HepG2 (cell line): ENCODE measurements around the gene FANK1. TPM values are rescaled to one million over a fixed set of nuclear protein-coding genes. Genes with fewer than 3 reads are reported as not detected.
"Not testable (repeated sequence)": the region's sequence is repeated elsewhere in the genome, so short reads cannot be mapped to it uniquely, and the experiment has no call there.

Experiments used
- ATAC-seq: fragments of 200-7000 bp; cut with Tn5 transposase; 3 replicates; pipeline ENCODE4 v1.9.1; 2020; ENCODE audit warnings: mild to moderate bottlenecking, moderate library complexity
- BruUV-seq: library from RNA; stranded (reverse); fragments of 400-500 nt; replicated peaks from 2 replicates; lab custom pipeline; 2021; lab: Mats Ljungman, UMichigan
- CTCF ChIA-PET: fragments of 300-600 bp; formaldehyde crosslinking; extraction: SDS; loops from one replicate; lab custom pipeline; 2021; ENCODE audit warnings: low total read pairs, inconsistent platforms, low intra/inter-chr PET ratio; lab: Yijun Ruan, JAX
- POLR2A ChIA-PET: fragments of 350-600 bp; sonication (Branson Sonifier 250); formaldehyde crosslinking; loops from one replicate; lab custom pipeline; 2020; ENCODE audit warnings: antibody characterized with exemption, inconsistent platforms; lab: Yijun Ruan, JAX
- DNase-seq: peaks from one replicate; pipeline ENCODE4 v3.0.0-alpha.2; 2015; ENCODE audit warnings: low spot score
- FAIRE-seq: peaks from 3 replicates; lab custom pipeline; 2011; peaks lifted over from hg19 to GRCh38; lab: Jason Lieb, UNC
- H2AFZ ChIP-seq: one replicate; pipeline ENCODE4 v1.6.1; 2011; ENCODE audit warnings: low read length, inconsistent platforms
- H3K27ac ChIP-seq: fragments of 300-600 bp; 3 replicates; pipeline ENCODE4 v1.8.0; 2011; ENCODE audit warnings: mixed run types, mild to moderate bottlenecking, mixed read lengths, low read length, inconsistent platforms; ENCODE audit not compliant: insufficient read depth; ENCODE audit errors: extremely low read length
- H3K27me3 ChIP-seq, 2 experiments: fragments of 200-600 bp in 1 of 2; 2 replicates in 1 of 2; 3 replicates in 1 of 2; pipeline versions ENCODE4 v1.6.0 to v1.8.0; 2011; ENCODE audit warnings: low read length in 2 of 2, mild to moderate bottlenecking in 2 of 2, moderate library complexity in 2 of 2, inconsistent platforms in 1 of 2; ENCODE audit not compliant: insufficient read depth in 2 of 2, control insufficient read depth in 1 of 2
- H3K36me3 ChIP-seq, 2 experiments: fragments of 200-600 bp in 1 of 2; replicated peaks in 1 of 2; 2 replicates in 1 of 2; 3 replicates in 1 of 2; pipeline versions ENCODE4 v1.5.1 to v1.8.0; 2011; ENCODE audit warnings: low read length in 2 of 2, inconsistent platforms in 1 of 2; ENCODE audit not compliant: insufficient read depth in 2 of 2, control insufficient read depth in 1 of 2
- H3K4me1 ChIP-seq: 2 replicates; pipeline ENCODE4 v1.5.1; 2012; ENCODE audit warnings: low read length, inconsistent platforms; ENCODE audit not compliant: insufficient read depth
- H3K4me2 ChIP-seq: 2 replicates; pipeline ENCODE4 v1.6.0; 2011; ENCODE audit warnings: low read depth, low read length, inconsistent platforms
- H3K4me3 ChIP-seq, 3 experiments: fragments of 200-600 bp in 1 of 3; sonication (generic), shearing (Covaris generic) in 1 of 3; replicated peaks in 1 of 3; 2 replicates each; pipeline ENCODE4 v1.5.1; 2011 to 2016; ENCODE audit warnings: low read length in 3 of 3, inconsistent platforms in 2 of 3, low read depth in 2 of 3, mild to moderate bottlenecking in 2 of 3, control low read depth in 1 of 3, mixed read lengths in 1 of 3; ENCODE audit not compliant: insufficient read depth in 1 of 3
- H3K79me2 ChIP-seq: one replicate; pipeline ENCODE4 v1.6.1; 2011; ENCODE audit warnings: low read length, inconsistent platforms; ENCODE audit not compliant: insufficient read depth
- H3K9ac ChIP-seq: 2 replicates; pipeline ENCODE4 v1.6.0; 2011; ENCODE audit warnings: mild to moderate bottlenecking, low read depth, low read length, inconsistent platforms; ENCODE audit not compliant: insufficient read depth
- H3K9me3 ChIP-seq: 2 replicates; pipeline ENCODE4 v1.5.1; 2012; ENCODE audit warnings: mild to moderate bottlenecking, low read length
- H4K20me1 ChIP-seq: 2 replicates; pipeline ENCODE4 v1.6.0; 2011; ENCODE audit warnings: inconsistent platforms, mild to moderate bottlenecking, low read length, moderate library complexity; ENCODE audit not compliant: insufficient read depth
- ATF4 ChIP-seq, 2 experiments: fragments of 450-650 bp in 1 of 2; sonication (generic) in 1 of 2; formaldehyde crosslinking; IDR thresholded peaks; 2 replicates each; pipeline versions ENCODE4 v1.5.0 to v1.8.0; 2020 to 2022; ENCODE audit warnings: mild to moderate bottlenecking in 1 of 2, missing genetic modification reagents in 1 of 2
- ISL2 ChIP-seq: sonication (generic); formaldehyde crosslinking; IDR thresholded peaks from 2 replicates; pipeline ENCODE4 v1.5.0; 2020; ENCODE audit warnings: missing genetic modification reagents
- WGBS: methylation state at CpG from one replicate; pipeline ENCODE4 v1.1.6; 2017; ENCODE audit warnings: low lambda C conversion rate; 5-methylcytosine and 5-hydroxymethylcytosine counted together
- in situ Hi-C: cut with HindIII; loops from 2 replicates; pipeline ENCODE4 v1.10.0; 2017; ENCODE audit warnings: low pct_unique_long_range_greater_than_20kb; ENCODE audit not compliant: extremely low pct_ligation_motif_present
- intact Hi-C: fragments of 100-400 bp; cut with micrococcal nuclease; formaldehyde crosslinking; loops from one replicate; pipeline ENCODE4 v1.10.0; 2022; ENCODE audit not compliant: unreplicated experiment
- polyA plus RNA-seq, 8 experiments: library from polyadenylated mRNA; depleted of rRNA in 3 of 8; stranded (reverse) in 7 of 8; unstranded in 1 of 8; fragments of >200 nt; fragmentation: Illumina TruSeq in 4 of 8; extraction: Trizol in 4 of 8; gene quantifications; 2 replicates each; pipeline versions ENCODE4 v1.2.1 to v1.2.3, GENCODE V29; 2011 to 2016; ENCODE audit warnings: low read depth in 4 of 8, missing spikeins in 1 of 8, mixed read lengths in 1 of 8; ENCODE audit not compliant: insufficient read depth in 1 of 8
- total RNA-seq, 5 experiments: library from RNA; depleted of rRNA; stranded (reverse); fragments of >200 nt; fragmentation: Illumina TruSeq; extraction: Trizol; gene quantifications; 2 replicates each; pipeline ENCODE4 v1.2.3, GENCODE V29; 2016; ENCODE audit warnings: low read depth in 1 of 5
- TF ChIP-seq, protein P1 (sequence below): sonication (generic); formaldehyde crosslinking; conservative IDR thresholded peaks from 2 replicates; pipeline ENCODE4 v1.4.0; 2020; ENCODE audit warnings: mild to moderate bottlenecking, missing genetic modification reagents, moderate library complexity

FANK1 gene
- total and polyA plus RNA-seq, 2 of the 13 experiments (the other 11 are each of a cell fraction or from before 2014, with no cell fraction given), result 0.22 TPM; not detected in 1

DNA sequence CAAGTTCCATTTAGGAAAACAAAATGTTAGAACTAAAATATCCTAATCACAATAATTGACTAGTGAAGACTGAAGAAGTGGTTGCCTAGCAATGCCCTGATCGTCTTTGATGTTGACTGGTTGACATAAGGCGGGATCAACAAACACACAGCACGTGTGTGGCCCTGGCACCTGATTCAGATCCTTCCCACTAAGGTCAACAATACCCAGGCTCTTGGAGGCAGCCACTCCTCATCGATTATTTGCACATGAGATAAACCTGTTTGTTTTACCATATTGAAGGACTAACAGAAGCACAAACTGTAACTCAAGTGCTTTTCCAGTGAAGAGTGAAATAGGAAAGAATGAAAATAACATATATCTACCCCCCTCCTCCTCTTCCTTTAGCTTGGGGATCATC lies 15.6 kb downstream of the FANK1 start (continued):
- TF ChIP-seq, protein P1, sequence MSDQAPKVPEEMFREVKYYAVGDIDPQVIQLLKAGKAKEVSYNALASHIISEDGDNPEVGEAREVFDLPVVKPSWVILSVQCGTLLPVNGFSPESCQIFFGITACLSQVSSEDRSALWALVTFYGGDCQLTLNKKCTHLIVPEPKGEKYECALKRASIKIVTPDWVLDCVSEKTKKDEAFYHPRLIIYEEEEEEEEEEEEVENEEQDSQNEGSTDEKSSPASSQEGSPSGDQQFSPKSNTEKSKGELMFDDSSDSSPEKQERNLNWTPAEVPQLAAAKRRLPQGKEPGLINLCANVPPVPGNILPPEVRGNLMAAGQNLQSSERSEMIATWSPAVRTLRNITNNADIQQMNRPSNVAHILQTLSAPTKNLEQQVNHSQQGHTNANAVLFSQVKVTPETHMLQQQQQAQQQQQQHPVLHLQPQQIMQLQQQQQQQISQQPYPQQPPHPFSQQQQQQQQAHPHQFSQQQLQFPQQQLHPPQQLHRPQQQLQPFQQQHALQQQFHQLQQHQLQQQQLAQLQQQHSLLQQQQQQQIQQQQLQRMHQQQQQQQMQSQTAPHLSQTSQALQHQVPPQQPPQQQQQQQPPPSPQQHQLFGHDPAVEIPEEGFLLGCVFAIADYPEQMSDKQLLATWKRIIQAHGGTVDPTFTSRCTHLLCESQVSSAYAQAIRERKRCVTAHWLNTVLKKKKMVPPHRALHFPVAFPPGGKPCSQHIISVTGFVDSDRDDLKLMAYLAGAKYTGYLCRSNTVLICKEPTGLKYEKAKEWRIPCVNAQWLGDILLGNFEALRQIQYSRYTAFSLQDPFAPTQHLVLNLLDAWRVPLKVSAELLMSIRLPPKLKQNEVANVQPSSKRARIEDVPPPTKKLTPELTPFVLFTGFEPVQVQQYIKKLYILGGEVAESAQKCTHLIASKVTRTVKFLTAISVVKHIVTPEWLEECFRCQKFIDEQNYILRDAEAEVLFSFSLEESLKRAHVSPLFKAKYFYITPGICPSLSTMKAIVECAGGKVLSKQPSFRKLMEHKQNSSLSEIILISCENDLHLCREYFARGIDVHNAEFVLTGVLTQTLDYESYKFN, result no peak
- TF ChIP-seq ATF4 (CRISPR knock-in tag; IDR thresholded peaks at IDR 0.05) (peak in 1 of 2 experiments; percentile 68; a peak in 2 of 4 replicates), ISL2 (CRISPR knock-in tag) (peak; percentile 79)

DNA sequence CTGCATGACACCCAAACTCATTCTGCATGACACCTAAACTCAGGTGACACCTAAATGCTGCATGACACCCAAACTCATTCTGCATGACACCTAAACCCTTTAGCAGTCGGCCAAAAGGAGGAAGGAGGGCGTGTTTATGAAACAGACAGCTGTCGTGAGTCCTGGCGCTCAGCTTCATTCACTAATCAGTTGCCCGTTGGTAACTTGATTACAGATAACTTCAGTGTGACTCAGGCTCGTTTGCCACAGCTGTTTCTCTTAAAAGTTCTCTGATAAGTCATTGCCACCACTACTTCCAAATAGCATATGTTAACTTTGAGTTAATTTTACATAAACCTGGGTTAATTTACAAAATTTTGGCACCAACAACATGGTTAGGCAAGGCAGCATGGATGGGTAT lies 16.9 kb downstream of the FANK1 start:
- H3K4me3 ChIP-seq, in situ Hi-C loops, H4K20me1 ChIP-seq, H2AFZ ChIP-seq, POLR2A ChIA-PET, BruUV-seq, H3K79me2 ChIP-seq, DNase-seq, CTCF ChIA-PET, H3K9ac ChIP-seq, intact Hi-C loops, FAIRE-seq, H3K4me2 ChIP-seq, ATAC-seq, H3K36me3 ChIP-seq, H3K27ac ChIP-seq: not testable (repeated sequence)
- Histone ChIP-seq H3K27me3 (peaks cover 6 to 13% of the 10 kb centered on the region in 2 experiments; a peak in 4 of 5 replicates), H3K4me1 (peaks cover 14% of the 10 kb centered on the region; the same call in 1 of the 2 replicates), H3K9me3 (peaks cover 17% of the 10 kb centered on the region)
- whole genome bisulfite sequencing, result 11% methylated on average over 6 of the region's 6 CpGs
